Activated T-helper 1 cell treated with anti-CD3 and anti-CD28 coated beads, Interleukin-12 subunit alpha, Interleukin-12 subunit beta, Interleukin-2, Interleukin-4 antibody, amounts not matched to agents 30 ng/mL and 10 ng/mL and 1 ng/mL, durations not matched to agents 14 hours and 24 hours and 36 hours (primary cell): Measurements from ENCODE around the gene ACER2. TPM values are rescaled to one million over a fixed set of nuclear protein-coding genes. Genes with fewer than 3 reads are reported as not detected.

Source experiments
- DNase-seq: peaks from one replicate; pipeline ENCODE4 v3.0.0; 2021; ENCODE audit warnings: low spot score
- H3K27ac Mint-ChIP-seq: one replicate; pipeline ENCODE4 v1.8.0; 2021; ENCODE audit warnings: mild to moderate bottlenecking, mixed read lengths
- H3K27me3 Mint-ChIP-seq: one replicate; pipeline ENCODE4 v1.8.0; 2022; ENCODE audit warnings: mild to moderate bottlenecking, moderate library complexity, mixed read lengths; ENCODE audit not compliant: insufficient read depth
- H3K36me3 Mint-ChIP-seq: one replicate; pipeline ENCODE4 v1.8.0; 2021; ENCODE audit warnings: low read depth, mixed read lengths
- H3K4me1 Mint-ChIP-seq: one replicate; pipeline ENCODE4 v1.8.0; 2021; ENCODE audit warnings: low read depth, mixed read lengths
- H3K4me3 Mint-ChIP-seq: one replicate; pipeline ENCODE4 v1.8.0; 2021; ENCODE audit warnings: mild to moderate bottlenecking, moderate library complexity, mixed read lengths
- H3K9me3 Mint-ChIP-seq: one replicate; pipeline ENCODE4 v1.8.0; 2021; ENCODE audit warnings: mixed read lengths
- intact Hi-C: fragments of 100-400 bp; cut with micrococcal nuclease; formaldehyde crosslinking; loops from one replicate; pipeline ENCODE4 v1.15.1; 2024
- total RNA-seq: library from RNA; stranded (reverse); gene quantifications from 2 replicates; pipeline ENCODE4 v1.2.3, GENCODE V29; 2022

Gene ACER2
- total RNA-seq, 1 donor from 2014 or later = 1.4 TPM

DNA sequence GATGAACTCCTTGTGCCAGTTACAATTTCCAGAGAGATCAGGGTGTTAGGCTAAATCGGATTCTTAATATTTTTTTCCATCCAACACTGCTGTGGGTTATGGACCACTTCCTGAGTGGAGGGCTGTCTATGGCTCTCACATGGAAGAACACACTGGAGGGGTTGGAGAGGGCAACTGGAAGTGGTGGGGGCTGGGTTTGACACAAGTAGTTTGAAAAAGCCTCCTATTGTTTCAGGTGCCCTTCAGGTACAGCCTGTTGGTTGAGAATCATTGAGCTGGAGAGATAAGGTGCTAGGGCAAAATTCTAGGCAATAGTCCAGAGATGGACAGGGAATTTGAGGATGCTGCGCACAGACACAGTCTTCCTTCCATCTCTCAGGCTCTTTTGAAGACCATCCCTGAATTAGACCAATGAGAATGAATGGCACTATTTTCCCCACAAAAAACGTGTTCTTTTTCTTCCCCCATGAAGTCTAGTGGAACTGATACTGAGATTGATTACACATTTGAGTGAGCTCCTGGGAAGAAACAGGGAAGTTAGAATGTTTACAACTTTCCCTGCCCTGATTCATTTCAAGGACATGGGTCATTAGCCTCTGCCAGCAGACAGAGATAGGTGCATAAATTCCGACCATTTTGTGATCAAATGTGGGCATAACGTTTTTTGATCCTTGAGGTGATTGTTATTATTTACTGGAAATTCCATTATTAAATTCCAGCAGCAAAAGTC, 87.7 kb downstream of the ACER2 start:
- Mint-ChIP-seq H3K36me3 (no peaks in the 10 kb centered on the region), H3K27ac (no peak overlapping the region), H3K4me1 (peaks cover 17% of the 10 kb centered on the region), H3K9me3 (peaks cover 6% of the 10 kb centered on the region), H3K4me3 (no peak overlapping the region), H3K27me3 (peaks cover 4% of the 10 kb centered on the region)
- DNase-seq = no peak
- intact Hi-C loops = loop anchor here (10.0 kb wide), 3 partner anchors 168 to 1448 kb away; no protein-coding TSS in a partner anchor

DNA sequence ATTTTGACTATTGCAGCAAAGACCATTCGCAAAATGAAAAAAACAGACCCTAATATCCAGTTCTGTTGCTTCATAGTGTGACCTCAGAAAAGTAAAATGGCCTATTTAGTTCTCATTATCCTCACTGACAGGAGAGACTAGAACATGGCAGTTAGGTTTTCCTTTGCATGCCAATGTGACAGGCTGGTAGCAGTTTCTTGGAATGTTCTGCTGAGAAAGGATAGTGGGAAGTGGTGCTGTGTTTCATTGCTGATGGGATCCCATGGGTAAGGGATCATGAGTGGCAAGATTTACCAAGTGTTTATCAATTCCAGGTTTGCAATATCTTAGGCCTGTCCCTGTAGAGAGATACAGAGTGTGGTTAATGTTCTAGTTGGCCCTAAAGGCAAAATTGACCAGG, 88.5 kb downstream of the ACER2 start:
- H3K36me3 Mint-ChIP-seq = no peaks in the 10 kb centered on the region
- H3K27me3 Mint-ChIP-seq = peaks cover 8% of the 10 kb centered on the region
- no peak for DNase-seq
- H3K4me3 Mint-ChIP-seq = no peak overlapping the region
- intact Hi-C loops = loop anchor here (10.0 kb wide), 3 partner anchors 168 to 1448 kb away; no protein-coding TSS in a partner anchor
- H3K9me3 Mint-ChIP-seq = peaks cover 6% of the 10 kb centered on the region
- H3K27ac Mint-ChIP-seq = no peak overlapping the region
- H3K4me1 Mint-ChIP-seq = peaks cover 17% of the 10 kb centered on the region

DNA sequence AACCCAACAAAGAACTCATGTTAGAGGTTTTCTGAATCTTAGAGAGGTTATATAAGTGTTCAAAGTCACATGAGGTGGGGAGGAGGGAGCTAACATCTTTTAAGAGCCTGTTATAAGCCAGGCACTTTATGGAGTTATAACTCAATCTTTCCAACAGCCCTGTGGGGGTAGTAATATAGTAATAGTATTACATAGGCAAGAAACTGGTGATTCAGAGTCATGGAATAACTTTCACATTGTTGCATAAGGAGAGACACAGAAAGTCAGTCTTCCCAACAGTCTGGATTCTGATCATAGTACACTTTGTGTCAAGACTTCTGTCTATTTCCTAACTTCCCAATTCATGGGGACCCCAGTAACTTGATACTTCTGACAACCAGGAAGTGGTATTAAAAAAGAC, 89.2 kb downstream of the ACER2 start:
- Mint-ChIP-seq H3K4me1 (peaks cover 12% of the 10 kb centered on the region), H3K27me3 (peaks cover 9% of the 10 kb centered on the region), H3K4me3 (no peak overlapping the region), H3K36me3 (no peaks in the 10 kb centered on the region), H3K27ac (no peak overlapping the region), H3K9me3 (peaks cover 6% of the 10 kb centered on the region)
- DNase-seq = no peak
- intact Hi-C loops = loop anchor here (10.0 kb wide), 3 partner anchors 167 to 1447 kb away; no protein-coding TSS in a partner anchor

Other genes with a start within 250 kb of the ACER2 start
- 18.4 and 21.1 TPM in 2 replicates for gene DENND4C, start 178.3 kb upstream of the ACER2 start, total RNA-seq
- gene RPS6, start 28.8 kb upstream of the ACER2 start, total RNA-seq = 2,052 and 2,078 TPM in 2 replicates